Stomach smooth muscle (tissue), 2 donors: ENCODE measurements around the gene ANAPC5.
"Not testable (repeated sequence)": the region's sequence is repeated elsewhere in the genome, so short reads cannot be mapped to it uniquely, and the experiment has no call there.

Experiments
- H3K27ac ChIP-seq: one replicate; pipeline ENCODE4 v1.7.0; 2013; ENCODE audit warnings: mild to moderate bottlenecking, low read length, inconsistent platforms
- H3K27me3 ChIP-seq, 2 donors: one replicate each; pipeline ENCODE4 v1.7.0; 2013; ENCODE audit warnings: low read length in 2 of 2; ENCODE audit not compliant: insufficient read depth in 2 of 2, control insufficient read depth in 1 of 2
- H3K36me3 ChIP-seq, 2 donors: one replicate each; pipeline ENCODE4 v1.7.0; 2013; ENCODE audit warnings: low read length in 2 of 2; ENCODE audit not compliant: control insufficient read depth in 2 of 2, insufficient read depth in 2 of 2
- H3K4me1 ChIP-seq: one replicate; pipeline ENCODE4 v1.7.0; 2013; ENCODE audit warnings: low read length; ENCODE audit not compliant: control insufficient read depth, insufficient read depth
- H3K4me3 ChIP-seq, 2 donors: one replicate each; pipeline ENCODE4 v1.7.0; 2013; ENCODE audit warnings: low read length in 2 of 2
- H3K9ac ChIP-seq, 2 donors: one replicate each; pipeline ENCODE4 v1.7.0; 2013; ENCODE audit warnings: low read length in 2 of 2, mild to moderate bottlenecking in 1 of 2
- H3K9me3 ChIP-seq, 2 donors: one replicate each; pipeline ENCODE4 v1.7.0; 2013; ENCODE audit warnings: low read length in 2 of 2; ENCODE audit not compliant: control insufficient read depth in 2 of 2
- donor health status: healthy.
- donor health status: Pancreatic carcinoma.

The ANAPC5 gene

GRCh38 chr12:121388421-121388981, 36.3 kb upstream of the ANAPC5 start:
- Histone ChIP-seq H3K27me3 (no peaks in the 10 kb centered on the region), H3K9ac (no peak overlapping the region), H3K4me3 (no peak overlapping the region), H3K27ac (no peak overlapping the region), H3K36me3 (no peaks in the 10 kb centered on the region), H3K9me3 (no peaks in the 10 kb centered on the region), H3K4me1 (no peaks in the 10 kb centered on the region)

- not testable (repeated sequence) for H3K27ac ChIP-seq, H3K9me3 ChIP-seq, H3K27me3 ChIP-seq, H3K9ac ChIP-seq, H3K36me3 ChIP-seq, H3K4me1 ChIP-seq, H3K4me3 ChIP-seq
These were observed 32.7 kb upstream of the ANAPC5 start for GRCh38 chr12:121384891-121385290.

- Histone ChIP-seq H3K27me3 (no peaks in the 10 kb centered on the region), H3K9ac (no peak overlapping the region), H3K4me3 (no peak overlapping the region), H3K9me3 (no peaks in the 10 kb centered on the region), H3K36me3 (no peaks in the 10 kb centered on the region), H3K4me1 (no peaks in the 10 kb centered on the region), H3K27ac (no peak overlapping the region)
These were observed 31.4 kb upstream of the ANAPC5 start for GRCh38 chr12:121383601-121384021.

- no peak overlapping the region for H3K27ac ChIP-seq
- H3K9me3 ChIP-seq: no peaks in the 10 kb centered on the region
- no peaks in the 10 kb centered on the region for H3K36me3 ChIP-seq
- H3K4me1 ChIP-seq: no peaks in the 10 kb centered on the region
- no peak overlapping the region for H3K4me3 ChIP-seq
- no peaks in the 10 kb centered on the region for H3K27me3 ChIP-seq
- no peak overlapping the region for H3K9ac ChIP-seq
These were observed 27.7 kb upstream of the ANAPC5 start for GRCh38 chr12:121379945-121380344.

GRCh38 chr12:121378736-121379135, 26.5 kb upstream of the ANAPC5 start:
- H3K27ac ChIP-seq: no peak overlapping the region
- no peaks in the 10 kb centered on the region for H3K27me3 ChIP-seq
- no peak overlapping the region for H3K4me3 ChIP-seq
- H3K9me3 ChIP-seq: no peaks in the 10 kb centered on the region
- no peaks in the 10 kb centered on the region for H3K4me1 ChIP-seq
- H3K36me3 ChIP-seq: no peaks in the 10 kb centered on the region
- H3K9ac ChIP-seq: no peak overlapping the region

- no peaks in the 10 kb centered on the region for H3K4me1 ChIP-seq
- no peak overlapping the region for H3K9ac ChIP-seq
- no peaks in the 10 kb centered on the region for H3K9me3 ChIP-seq
- H3K36me3 ChIP-seq: no peaks in the 10 kb centered on the region
- no peak overlapping the region for H3K4me3 ChIP-seq
- no peaks in the 10 kb centered on the region for H3K27me3 ChIP-seq
- H3K27ac ChIP-seq: no peak overlapping the region
These were observed 24.8 kb upstream of the ANAPC5 start for GRCh38 chr12:121376754-121377697.

- H3K9me3 ChIP-seq, H3K4me1 ChIP-seq, H3K27ac ChIP-seq, H3K36me3 ChIP-seq, H3K9ac ChIP-seq, H3K27me3 ChIP-seq, H3K4me3 ChIP-seq: not testable (repeated sequence)
These were observed 22.9 kb upstream of the ANAPC5 start for GRCh38 chr12:121374945-121375584.

- H3K27ac ChIP-seq, H3K4me3 ChIP-seq, H3K9me3 ChIP-seq, H3K36me3 ChIP-seq, H3K27me3 ChIP-seq, H3K4me1 ChIP-seq, H3K9ac ChIP-seq: not testable (repeated sequence)
These were observed 22.1 kb upstream of the ANAPC5 start for GRCh38 chr12:121374336-121374735.

GRCh38 chr12:121373755-121374154, 21.5 kb upstream of the ANAPC5 start:
- no peak overlapping the region for H3K9ac ChIP-seq

GRCh38 chr12:121371404-121371803, 19.2 kb upstream of the ANAPC5 start:
- H3K4me3 ChIP-seq: no peak overlapping the region
- H3K9me3 ChIP-seq: no peaks in the 10 kb centered on the region
- H3K9ac ChIP-seq: no peak overlapping the region
- H3K27me3 ChIP-seq: no peaks in the 10 kb centered on the region
- no peaks in the 10 kb centered on the region for H3K36me3 ChIP-seq
- no peaks in the 10 kb centered on the region for H3K4me1 ChIP-seq
- H3K27ac ChIP-seq: no peak overlapping the region

More at GRCh38 chr12:121373755-121374154, 21.5 kb upstream of the ANAPC5 start:
- Histone ChIP-seq H3K36me3 (no peaks in the 10 kb centered on the region), H3K4me1 (no peaks in the 10 kb centered on the region), H3K9me3 (no peaks in the 10 kb centered on the region), H3K4me3 (no peak overlapping the region), H3K27ac (no peak overlapping the region), H3K27me3 (no peaks in the 10 kb centered on the region)

- no peaks in the 10 kb centered on the region for H3K4me1 ChIP-seq
- no peak overlapping the region for H3K9ac ChIP-seq
- no peak overlapping the region for H3K27ac ChIP-seq
- H3K4me3 ChIP-seq: no peak overlapping the region
- no peaks in the 10 kb centered on the region for H3K9me3 ChIP-seq
- no peaks in the 10 kb centered on the region for H3K36me3 ChIP-seq
- no peaks in the 10 kb centered on the region for H3K27me3 ChIP-seq
These were observed 13.8 kb upstream of the ANAPC5 start for GRCh38 chr12:121366063-121366459.
